Mucosa of gallbladder (tissue), 1 donor: ENCODE results near the gene SCPEP1. TPM values are rescaled to one million over a fixed set of nuclear protein-coding genes. Genes with fewer than 3 reads are reported as not detected.
"Not testable (repeated sequence)": the region's sequence is repeated elsewhere in the genome, so short reads cannot be mapped to it uniquely, and the experiment has no call there.

Source experiments
- DNase-seq: peaks from one replicate; pipeline ENCODE4 v3.0.0-alpha.2; 2020; ENCODE audit warnings: low spot score
- total RNA-seq: library from RNA; stranded (reverse); gene quantifications from one replicate; pipeline ENCODE4 v1.2.1, GENCODE V29; 2021
- donor health status: DM: no; HTN: no; CAD: no.

SCPEP1 gene, protein sequence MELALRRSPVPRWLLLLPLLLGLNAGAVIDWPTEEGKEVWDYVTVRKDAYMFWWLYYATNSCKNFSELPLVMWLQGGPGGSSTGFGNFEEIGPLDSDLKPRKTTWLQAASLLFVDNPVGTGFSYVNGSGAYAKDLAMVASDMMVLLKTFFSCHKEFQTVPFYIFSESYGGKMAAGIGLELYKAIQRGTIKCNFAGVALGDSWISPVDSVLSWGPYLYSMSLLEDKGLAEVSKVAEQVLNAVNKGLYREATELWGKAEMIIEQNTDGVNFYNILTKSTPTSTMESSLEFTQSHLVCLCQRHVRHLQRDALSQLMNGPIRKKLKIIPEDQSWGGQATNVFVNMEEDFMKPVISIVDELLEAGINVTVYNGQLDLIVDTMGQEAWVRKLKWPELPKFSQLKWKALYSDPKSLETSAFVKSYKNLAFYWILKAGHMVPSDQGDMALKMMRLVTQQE
- 77.0 TPM for total RNA-seq

DNA sequence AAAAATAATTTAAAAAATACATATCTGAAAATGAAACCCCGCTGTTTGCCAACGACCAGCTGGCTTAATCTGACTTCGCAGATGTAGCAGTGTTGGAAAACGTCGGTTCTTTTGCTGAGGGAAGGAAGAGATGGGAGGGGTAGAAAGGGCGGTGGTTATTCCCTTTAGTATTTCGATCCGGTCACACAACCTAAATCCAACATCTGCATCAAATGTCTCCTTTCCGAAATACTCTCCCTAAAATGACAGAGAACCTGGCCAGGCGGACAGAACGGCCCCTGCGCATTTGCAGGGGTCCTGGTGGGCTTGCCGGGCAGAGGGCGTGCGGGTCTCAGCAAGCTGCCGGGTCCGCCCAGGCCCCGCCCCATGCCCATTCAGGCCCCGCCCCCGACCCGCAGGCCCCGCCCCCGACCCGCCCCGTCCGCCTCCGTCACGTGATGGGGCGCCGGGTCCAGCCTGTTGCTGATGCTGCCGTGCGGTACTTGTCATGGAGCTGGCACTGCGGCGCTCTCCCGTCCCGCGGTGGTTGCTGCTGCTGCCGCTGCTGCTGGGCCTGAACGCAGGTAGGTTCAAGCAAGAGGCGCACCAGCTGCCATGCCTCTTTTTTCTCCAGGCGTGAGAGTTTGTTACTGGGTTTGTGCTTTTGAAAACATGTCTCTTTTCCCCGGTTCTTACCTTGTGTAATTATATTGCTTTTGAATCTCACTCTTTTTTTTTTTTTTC, at the start of gene SCPEP1:
SCPEP1 (plus strand) TSS at position 459 of the 723 bp plus-strand sequence; CDS start at position 488, 29 bp downstream.
- DNase-seq = peak; percentile 83

- DNase-seq = no peak
Observed at GRCh38 chr17:56928586-56928985, 49.3 kb upstream of the SCPEP1 start.

GRCh38 chr17:56929362-56929969, 48.5 kb upstream of the SCPEP1 start:
- DNase-seq = no peak

DNA sequence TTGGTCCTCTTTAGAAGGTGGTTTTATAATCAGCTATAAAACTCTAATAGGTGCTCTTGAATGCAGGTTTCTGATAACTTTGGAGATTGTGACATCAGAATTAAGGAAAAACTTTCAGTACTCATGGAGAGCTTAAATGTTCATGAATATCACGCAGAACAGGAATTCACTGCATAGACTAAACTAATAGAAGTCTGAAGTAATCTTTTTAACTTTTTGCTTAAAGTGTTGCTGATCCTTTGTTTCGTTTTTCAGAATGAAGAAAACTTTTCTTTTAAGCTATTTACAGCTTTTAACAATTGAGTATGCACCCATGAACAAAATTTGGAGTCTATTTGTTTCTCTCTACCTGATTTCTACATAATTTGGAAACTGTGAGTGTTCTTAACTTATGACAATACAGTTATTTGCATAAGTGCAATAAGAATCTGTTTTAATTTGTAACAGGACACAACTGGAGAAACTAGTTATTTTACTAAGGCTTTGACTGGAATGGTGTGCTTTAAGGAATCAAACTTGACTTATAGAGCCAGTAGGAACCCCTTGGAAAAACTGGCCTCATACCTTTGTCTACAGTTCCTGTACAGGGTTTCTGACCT, 47.1 kb upstream of the SCPEP1 start:
- no peak for DNase-seq

DNA sequence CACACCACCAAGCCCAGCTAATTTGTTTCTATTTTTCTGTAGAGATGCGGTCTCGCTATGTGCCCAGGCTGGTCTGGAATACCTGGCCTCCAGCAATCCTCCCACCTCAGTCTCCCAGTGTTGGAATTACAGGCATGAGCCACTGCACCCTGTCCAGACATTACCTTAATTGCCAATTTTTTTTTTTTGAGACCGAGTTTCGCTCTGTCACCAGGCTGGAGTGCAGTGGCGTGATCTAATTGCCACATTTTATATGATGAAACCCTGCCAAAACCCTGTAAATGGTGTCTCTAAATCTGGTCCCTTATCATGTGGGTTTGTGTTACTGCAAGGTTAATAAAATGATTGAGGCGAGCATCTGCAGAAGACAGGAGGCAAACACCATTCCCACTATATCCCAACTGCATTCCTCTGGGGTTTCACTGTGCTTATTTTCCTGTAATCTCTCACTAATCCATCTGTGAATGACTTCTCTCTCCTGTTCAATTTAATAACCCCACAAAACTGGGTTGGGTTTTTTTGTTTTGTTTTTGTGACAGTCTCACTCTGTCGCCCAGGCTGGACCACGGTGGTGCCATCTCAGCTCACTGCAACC, 44.7 kb upstream of the SCPEP1 start:
- DNase-seq = no peak

DNA sequence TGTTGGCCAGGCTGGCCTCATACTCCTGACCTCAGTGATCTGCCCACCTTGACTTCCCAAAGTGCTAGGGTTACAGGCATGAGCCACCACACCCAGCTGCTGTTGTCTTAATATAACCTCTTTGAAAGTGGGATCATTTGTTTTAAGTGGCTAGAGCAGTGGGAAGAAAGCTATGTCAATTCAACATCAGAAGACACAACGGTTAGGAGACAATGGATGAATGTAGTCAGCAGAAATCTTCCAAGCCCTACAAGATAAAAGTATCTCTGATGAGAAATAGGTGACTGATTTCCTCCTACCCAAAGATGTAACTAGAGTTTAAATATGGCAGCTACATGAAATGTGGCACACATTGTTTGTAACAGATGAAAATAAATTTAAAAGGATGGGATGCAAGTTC, 44.1 kb upstream of the SCPEP1 start:
- DNase-seq = no peak

DNA sequence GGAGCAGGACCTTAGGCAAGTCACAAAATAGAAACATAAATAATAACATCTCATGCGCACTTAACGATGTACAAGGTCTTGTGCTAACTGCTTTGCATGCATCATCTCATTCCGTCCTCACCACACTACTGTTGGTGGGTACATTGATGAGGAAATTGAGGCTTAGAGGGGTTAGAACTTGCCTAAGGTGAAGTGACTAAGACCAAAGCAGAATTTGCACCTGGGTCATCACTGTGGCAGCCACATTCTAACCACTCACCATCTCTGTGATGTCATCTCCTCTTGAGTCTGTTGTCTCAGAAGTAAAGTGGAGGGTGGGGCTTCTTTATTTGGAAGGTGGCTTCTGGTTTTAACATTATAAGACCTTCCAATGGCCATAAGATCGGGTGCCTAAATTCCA, 43.7 kb upstream of the SCPEP1 start:
- no peak for DNase-seq

GRCh38 chr17:56935461-56935860, 42.5 kb upstream of the SCPEP1 start:
- no peak for DNase-seq

GRCh38 chr17:56936697-56937322, 41.1 kb upstream of the SCPEP1 start:
- DNase-seq = no peak

DNA sequence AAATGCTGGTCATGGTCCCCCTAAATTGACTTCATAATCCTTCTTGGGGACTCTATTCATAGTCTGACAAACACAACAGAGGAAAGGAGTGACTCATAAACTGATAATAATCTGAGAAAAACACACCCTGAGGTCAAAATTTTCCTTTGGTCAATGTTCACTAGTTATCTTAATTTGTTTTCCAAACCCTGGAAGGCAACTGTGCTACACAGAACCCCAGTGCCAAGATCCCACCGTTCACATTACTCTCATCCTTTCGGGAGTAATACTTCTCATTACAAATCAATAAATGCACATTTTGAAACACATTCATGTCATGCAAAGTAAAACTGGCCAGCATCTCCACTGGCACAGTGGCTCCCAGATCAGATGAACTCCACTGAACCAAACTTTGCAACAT, 40.2 kb upstream of the SCPEP1 start:
- DNase-seq = no peak

GRCh38 chr17:56938206-56938605, 39.7 kb upstream of the SCPEP1 start:
- DNase-seq = not testable (repeated sequence)

DNA sequence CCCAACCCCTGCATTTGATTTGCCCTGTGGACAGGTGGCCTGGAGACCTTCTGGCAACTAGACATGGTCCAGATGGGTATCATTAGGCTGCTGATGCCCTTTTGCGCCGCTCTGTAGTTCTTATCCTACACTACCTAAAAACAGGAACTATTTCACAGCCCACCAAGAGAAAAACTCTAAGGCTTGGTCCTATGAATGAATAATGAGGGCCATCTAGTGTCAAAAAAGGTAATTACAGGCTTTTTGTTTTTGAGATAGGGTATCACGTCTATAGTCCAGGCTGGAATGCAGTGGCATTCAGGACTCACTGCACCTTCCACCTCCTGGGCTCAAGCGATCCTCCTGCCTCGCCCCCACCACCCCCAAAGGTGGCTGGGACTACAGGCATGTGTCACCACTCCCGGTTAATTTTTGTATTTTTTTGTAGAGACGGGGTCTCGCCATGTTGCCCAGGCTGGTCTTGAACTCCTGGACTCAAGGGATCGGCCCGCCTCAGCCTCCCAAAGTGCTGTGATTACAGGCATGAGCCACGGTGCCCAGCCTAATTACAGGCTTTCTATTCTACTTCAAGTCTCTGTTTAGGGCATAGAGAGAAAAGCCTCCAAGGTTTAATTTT, 38.0 kb upstream of the SCPEP1 start:
- DNase-seq = no peak

DNA sequence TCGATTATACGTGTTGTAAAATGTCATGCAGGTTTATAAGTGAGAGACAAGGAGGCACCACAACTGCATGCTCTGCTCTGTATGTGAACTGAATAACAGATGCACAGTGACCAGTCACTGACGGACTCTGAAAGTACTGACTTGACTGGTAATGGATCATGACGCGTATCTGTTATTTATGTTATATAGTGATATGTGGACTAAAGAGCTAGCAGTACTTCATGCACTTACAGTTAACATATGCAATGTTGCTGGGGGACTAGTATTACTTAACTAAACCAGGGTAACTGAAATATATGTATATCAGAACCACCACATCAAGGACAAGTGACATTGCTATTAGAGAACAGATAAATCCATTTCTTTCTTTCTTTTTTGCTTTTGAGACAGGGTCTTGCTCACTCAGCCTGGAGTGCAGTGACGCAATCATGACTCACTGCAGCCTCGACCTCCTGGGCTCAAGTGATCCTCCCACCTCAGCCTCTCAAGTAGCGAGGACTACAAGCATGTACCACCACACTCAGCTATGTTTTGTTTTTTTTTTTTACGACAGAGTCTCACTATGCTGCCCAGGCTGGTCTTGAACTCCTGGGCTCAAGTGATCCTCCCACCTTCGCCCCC, 34.3 kb upstream of the SCPEP1 start:
- DNase-seq = no peak

GRCh38 chr17:56945938-56946505, 31.9 kb upstream of the SCPEP1 start:
- DNase-seq = no peak

DNA sequence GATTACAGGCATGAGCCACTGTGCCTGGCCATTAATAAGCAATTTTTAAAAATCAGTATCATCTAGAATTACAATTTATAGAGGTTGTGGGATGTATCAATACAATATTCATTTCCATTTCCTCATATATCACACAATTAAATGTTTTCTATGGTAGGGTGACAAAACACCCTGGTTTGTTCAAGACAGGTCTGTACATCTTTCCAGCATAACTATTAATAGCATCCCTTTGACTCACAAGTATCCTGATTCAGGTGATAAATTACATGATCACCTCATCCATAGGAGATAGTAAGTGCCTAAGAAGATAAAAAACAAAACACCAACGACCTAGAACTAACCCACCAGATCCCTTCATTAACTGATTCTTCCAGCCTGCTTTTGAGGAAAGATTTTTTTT, 30.2 kb upstream of the SCPEP1 start:
- no peak for DNase-seq

DNA sequence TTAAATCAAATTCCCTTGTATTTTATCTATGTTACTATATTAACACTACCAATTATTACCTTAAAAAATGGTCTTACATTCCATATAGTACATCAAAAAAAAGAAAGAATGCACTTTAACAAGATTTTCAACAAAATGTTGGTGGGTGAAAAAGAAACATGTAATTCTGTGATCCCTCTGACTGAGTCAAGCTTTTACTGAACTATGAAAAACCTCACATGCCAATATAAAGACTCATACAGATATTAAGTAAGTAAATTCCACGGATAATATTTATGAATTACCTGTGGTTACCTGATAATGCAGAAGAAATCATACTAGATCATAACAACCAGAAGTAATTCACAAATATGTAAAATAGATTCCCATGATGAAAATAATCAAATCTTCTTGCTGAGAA, 29.4 kb upstream of the SCPEP1 start:
- no peak for DNase-seq

GRCh38 chr17:56949595-56949994, 28.3 kb upstream of the SCPEP1 start:
- no peak for DNase-seq

- no peak for DNase-seq
Observed at GRCh38 chr17:56956992-56957391, 20.9 kb upstream of the SCPEP1 start.

GRCh38 chr17:56960596-56961538, 17.1 kb upstream of the SCPEP1 start, which contains the start of gene COIL:
TSS of gene COIL (minus strand) at chr17:56961050. CDS start at chr17:56961019, 31 bp downstream.
- peak; percentile 93 for DNase-seq
